Measurements from ENCODE around the gene TEX38.
A peak's percentile ranks its signal among the peaks of the same experiment; 100 is the strongest.
"Not testable (repeated sequence)": the region's sequence is repeated elsewhere in the genome, so short reads cannot be mapped to it uniquely, and the experiment has no call there.

TEX38 gene

GRCh38 chr1:46656643-46657042 lies 15.0 kb upstream of the TEX38 start:
- DNase-seq = no peak

GRCh38 chr1:46657775-46658174 lies 13.9 kb upstream of the TEX38 start:
- DNase-seq = no peak

DNA sequence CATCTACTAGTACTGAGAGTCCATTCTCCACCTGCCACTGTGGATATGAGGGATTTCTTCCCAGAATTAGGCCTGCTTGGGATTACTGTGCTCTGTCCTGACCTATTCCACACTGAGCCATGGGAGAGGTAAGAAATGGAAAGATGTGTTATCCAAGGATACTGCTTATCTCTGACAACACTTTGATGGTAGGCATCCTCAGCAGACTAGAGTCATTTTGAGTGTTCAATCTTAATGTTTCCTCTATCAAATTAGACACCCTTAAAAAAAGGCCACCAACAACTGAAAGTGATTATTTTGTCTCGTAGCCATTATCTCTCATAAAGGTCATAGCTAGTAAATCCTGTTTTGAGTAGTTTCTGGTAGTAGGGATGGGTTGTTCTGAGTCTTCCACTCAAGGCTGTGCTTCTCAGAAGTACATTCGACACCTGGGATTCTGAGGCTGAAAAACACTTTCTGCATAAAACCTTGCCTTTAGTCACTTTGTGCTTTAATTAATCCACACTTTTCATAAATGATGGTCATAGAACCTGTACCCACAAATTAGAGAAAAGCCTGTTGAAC lies 12.3 kb upstream of the TEX38 start:
- DNase-seq = no peak

DNA sequence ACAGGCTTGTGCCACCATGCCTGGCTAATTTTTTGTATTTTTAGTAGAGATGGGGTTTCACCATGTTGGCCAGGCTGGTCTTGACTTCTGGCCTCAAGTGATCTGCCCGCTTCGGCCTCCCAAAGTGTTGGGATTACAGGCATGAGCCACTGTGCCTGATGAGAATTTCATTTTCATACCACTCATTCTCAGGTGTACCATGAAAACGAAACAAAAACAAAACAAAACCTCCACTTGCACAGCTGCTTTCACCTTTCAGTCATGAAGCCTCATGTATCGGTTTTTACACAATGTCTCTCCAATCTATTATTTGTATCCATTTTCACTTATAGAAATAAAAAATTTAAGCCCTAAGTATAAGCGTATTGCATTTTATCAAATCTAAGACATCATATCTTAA lies 11.5 kb upstream of the TEX38 start:
- not testable (repeated sequence) for DNase-seq

DNA sequence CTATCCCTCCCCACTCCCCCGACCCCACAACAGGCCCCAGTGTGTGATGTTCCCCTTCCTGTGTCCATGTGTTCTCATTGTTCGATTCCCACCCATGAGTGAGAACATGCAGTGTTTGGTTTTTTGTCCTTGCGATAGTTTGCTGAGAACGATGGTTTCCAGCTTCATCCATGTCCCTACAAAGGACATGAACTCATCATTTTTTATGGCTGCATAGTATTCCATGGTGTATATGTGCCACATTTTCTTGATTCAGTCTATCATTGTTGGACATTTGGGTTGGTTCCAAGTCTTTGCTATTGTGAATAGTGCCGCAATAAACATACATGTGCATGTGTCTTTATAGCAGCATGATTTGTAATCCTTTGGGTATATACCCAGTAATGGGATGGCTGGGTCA lies 8.7 kb upstream of the TEX38 start:
- not testable (repeated sequence) for DNase-seq

DNA sequence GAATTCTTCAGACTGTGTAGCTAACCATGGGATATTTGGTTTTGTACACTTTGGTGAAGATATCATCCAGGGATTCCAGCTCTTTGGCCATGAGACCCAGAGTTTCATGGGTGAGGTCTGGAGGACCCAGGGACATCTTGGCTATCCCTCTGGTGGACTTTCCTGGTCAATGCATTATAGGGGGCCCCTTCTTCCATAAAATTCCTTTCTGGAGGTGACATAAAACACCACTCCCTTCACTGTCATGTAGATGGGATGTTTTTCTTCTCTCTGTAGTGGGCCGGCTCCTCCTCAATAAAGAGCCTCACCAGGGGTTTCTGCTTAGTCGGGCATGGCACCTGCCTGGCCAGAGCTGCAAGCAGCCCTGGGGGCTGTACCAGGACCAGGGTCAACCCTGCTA lies 5.7 kb upstream of the TEX38 start:
- DNase-seq = no peak

DNA sequence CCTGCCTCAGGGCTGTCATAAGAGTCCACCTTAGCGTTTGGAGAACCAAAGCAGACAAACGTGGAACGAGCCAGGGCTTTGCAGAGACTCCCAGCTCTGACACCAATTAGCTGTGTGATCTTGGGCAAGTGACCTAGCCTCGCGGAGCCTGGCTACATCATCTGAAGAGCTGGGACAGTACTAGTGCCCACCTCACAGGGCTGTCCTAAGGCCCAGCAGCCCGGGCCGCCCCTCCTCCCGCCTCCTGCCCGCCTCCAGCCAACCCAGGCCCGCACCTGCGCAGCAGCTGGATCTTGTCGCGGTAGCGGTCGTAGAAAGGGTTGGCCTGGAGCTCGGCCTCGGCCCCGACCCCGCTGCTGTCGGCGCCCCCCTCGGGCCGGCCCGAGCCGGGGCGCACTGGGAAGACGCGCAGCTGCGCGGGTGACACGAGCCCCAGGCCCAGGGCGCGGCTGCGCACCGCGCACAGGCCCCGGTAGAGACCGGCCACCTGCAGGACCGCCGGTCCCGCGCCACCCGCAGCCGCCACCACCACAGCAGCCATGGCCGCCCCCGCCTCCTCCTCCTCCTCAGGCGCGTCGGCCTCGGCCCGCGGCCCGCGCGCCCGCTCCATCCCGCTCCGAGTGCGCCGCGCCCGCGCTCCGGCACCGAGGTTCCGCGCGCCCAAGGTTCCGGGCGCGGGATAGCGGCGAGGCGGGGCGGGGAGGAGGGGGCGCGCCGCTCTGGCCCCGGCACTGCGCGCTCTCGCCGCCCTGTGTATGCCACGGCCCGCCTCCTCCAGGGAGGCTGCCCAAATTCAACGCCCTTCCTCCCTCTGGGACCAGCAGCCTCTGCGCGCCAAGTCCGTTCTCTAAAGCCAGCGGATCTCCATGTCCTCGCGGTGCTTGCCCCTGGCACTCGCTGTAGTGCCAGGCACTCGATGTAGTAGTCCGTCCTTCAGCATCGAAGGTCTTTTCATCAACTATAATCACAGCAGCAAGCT lies 3.6 kb upstream of the TEX38 start, which contains the start of gene ATPAF1:
Gene ATPAF1 (minus strand): TSS at position 583 of the 979 bp plus-strand sequence. CDS start 42 bp downstream, at position 541.
- DNase-seq = peak; percentile 62

GRCh38 chr1:46670134-46670533 lies 1.5 kb upstream of the TEX38 start:
- no peak for DNase-seq

GRCh38 chr1:46672696-46673095 lies 1.0 kb downstream of the TEX38 start:
- DNase-seq = no peak

GRCh38 chr1:46673749-46674182 lies 2.1 kb downstream of the TEX38 start:
- no peak for DNase-seq

- no peak for DNase-seq
Observed at GRCh38 chr1:46675549-46676314, 4.1 kb downstream of the TEX38 start.

- no peak for DNase-seq
Observed at GRCh38 chr1:46676531-46676930, 4.9 kb downstream of the TEX38 start.

GRCh38 chr1:46677339-46677738 lies 5.7 kb downstream of the TEX38 start:
- no peak for DNase-seq

DNA sequence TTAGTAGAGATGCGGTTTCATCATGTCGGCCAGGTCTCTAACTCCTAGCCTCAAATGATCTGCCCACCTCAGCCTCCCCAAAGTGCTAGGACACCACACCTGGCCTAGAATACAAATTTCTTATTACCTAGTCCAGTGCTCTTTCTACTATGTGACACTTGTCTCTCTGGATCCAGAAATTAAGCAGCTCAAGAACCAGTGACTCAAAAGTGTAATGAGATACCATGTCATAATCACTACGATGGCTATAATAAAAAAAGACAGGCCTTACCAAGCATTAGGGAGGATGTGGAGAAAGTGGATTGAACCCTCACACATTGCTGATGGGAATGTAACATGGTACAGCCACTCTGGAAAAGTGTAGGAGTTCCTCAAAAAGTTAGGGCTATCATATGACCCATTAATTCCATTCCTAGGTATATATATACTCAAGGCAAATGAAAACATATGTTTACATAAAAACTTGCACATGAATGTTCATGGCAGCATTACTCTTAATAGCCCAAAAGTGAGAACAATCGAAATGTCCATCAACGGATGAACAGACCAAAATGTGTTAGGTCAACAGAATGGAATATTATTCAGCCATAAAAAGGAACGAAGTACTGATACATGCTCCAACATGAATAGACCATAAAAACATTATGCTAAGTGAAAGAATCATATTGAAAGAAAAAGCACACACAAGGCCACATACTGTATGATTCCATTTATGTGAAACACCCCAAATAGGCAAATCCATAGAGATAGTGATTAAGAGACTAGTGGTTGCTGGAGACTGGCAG lies 8.3 kb downstream of the TEX38 start:
- no peak for DNase-seq

GRCh38 chr1:46681333-46682034 lies 9.8 kb downstream of the TEX38 start:
- no peak for DNase-seq

DNA sequence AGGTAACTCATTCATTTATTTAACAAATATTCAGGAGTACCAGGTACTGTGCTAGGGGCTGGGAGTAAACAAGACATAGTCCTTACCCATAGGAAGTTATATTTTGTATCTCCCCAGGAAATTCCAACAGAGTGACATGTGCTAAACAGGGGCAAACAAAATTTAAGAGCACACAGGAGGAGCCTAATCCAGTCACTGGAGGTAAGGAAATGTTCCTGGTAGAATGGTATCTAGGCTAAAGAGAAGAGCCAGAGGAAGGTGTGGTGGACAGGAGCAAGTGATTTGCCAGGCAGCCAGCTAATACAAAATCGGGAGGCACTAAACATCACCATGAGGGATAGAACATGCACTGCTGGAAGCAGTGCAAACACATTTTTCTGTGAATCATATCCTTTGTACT lies 10.4 kb downstream of the TEX38 start:
- no peak for DNase-seq

GRCh38 chr1:46684670-46685069 lies 13.0 kb downstream of the TEX38 start:
- no peak for DNase-seq

DNA sequence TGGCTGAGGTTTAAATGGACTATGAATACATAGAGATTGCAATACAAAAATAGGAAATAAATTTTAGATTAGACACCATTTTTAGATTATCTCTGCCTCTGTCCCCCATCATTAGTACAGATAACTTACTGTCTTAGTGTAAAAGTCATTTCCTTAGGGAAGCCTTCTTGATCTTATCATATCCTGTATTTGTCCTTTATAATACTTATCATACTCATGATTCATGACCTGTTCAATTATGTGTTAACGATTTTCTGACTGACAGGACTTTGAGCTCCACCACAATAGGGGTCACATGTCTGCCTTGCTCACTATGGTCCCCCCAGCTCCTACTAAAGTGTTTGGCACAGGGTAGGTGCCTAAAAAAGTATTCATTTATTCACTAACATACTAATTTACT lies 14.6 kb downstream of the TEX38 start:
- DNase-seq = no peak

DNA sequence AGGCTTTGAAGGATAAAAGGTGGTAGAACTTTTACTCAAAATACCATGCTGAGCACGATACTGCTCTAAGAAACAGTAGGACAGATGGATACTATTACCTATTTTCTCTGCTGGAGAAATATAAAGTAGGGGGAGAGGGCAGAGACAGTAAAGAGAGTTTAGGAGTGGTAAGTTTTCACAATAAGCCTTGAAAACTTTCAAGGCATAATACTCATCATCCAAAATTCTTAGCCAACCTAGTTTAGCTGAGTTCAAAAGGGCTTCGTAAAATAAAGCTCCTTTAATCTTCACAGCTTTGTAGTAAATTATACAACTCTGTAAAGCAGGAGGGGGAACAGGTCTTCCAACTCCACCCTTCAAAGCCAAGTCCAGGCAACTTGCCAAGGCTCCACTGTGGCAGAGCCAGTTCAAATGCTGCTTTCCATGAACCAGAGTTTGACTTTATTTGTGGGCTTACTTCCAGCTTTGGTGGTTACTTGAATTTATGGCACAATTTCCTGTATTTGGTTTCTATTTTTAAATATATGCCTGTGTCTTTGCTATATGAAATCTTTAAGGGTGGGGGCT lies 15.5 kb downstream of the TEX38 start:
- DNase-seq = no peak

DNA sequence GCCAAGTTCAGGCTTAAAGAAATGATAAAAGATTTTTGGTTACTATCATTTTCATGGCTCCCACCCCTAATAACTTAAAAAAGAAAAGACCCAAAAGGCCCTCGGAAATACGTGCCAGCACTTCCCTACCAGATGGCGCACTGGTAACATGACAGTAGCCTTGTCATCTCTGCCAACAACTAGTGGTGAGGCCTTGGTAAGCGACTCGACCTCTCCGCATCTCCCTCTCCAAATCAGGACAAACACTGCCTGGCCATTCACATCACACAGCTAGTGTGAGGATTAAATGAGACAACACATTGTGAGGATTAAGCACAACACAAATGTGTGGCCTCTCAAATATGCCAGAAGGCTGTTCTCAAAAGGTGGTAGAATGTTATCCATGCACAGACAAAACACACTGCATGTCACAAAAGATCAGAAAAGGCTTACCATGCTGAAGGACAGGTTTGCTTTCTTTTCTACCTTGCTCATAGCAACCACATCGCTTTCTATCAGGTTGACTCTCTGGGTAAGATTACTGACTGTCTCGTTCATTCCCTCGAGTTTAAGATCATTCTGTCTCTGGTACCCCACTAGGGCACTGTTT lies 16.4 kb downstream of the TEX38 start:
- DNase-seq = no peak

- no peak for DNase-seq
Observed at GRCh38 chr1:46689356-46689755, 17.7 kb downstream of the TEX38 start.

Measured in NCI-H1092 (cell line).